HG02885 (cell line): ENCODE measurements around the gene RLN3.
"Not testable (repeated sequence)": the region's sequence is repeated elsewhere in the genome, so short reads cannot be mapped to it uniquely, and the experiment has no call there.

ENCODE experiments used
- ATAC-seq: cut with Tn5 transposase; IDR thresholded peaks from one replicate; pipeline ENCODE4 v1.9.1; 2021; ENCODE audit warnings: mild to moderate bottlenecking; ENCODE audit not compliant: unreplicated experiment, poor library complexity

The RLN3 gene

DNA sequence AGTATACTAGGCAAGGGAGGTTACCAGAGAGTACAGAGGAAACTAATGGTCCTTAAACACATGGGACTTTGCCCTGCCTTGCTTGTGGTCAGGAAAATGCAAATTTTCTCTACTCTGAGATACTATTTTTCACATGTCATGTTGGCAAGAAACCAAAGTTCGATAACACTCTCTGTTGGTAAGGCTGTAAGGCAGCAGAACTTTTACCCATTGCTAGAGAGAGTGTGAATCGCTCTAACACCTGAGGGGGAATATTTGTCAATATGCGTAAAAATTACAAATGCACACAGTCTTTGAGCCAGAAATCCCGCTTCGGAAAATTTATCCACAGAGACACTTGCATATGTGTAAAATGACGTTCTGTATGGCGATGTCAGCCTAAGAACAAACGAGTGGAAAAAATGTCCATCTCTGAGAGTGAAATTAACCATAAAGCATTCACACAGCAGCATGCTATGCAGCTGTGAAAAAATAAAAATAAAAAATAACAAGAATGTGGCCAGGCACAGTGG, 12.4 kb upstream of the RLN3 start:
- ATAC-seq, result peak; percentile 62

- no peak for ATAC-seq
Measured at GRCh38 chr19:14019100-14019499, 8.8 kb upstream of the RLN3 start.

DNA sequence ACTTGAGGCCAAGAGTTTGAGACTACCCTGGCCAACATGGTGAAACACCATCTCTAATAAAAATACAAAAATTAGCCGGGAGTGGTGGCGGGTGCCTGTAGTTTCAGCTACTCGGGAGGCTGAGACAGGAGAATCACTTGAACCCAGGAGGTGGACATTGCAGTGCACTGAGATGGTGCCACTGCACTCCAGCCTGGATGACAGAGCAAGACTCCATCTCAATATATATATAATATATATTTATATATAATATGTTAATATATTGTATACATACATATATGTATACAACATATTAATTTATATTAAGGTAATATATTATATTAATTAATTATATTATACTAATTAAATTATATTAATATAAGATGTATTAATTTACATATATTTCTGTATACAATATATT, 8.2 kb upstream of the RLN3 start:
- not testable (repeated sequence) for ATAC-seq

DNA sequence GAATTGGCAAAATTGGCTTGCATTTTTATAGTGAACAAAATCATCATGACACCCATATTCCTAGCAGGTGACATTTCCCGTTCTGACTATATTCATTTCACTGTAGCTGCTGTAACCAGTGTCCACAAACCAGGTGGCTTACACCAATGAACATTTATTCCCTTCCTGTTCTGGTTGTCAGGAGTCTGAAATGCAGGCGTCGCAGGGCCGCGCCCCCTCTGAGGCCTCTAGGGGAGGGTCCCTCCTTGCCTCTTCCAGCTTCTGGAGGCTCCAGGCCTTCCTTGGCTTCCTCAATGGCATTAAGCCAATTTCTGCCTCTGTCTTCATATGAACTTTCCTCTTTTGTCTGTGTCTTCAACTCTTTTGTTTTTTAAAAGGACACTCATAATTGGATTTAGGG, 6.5 kb upstream of the RLN3 start:
- ATAC-seq, result no peak

DNA sequence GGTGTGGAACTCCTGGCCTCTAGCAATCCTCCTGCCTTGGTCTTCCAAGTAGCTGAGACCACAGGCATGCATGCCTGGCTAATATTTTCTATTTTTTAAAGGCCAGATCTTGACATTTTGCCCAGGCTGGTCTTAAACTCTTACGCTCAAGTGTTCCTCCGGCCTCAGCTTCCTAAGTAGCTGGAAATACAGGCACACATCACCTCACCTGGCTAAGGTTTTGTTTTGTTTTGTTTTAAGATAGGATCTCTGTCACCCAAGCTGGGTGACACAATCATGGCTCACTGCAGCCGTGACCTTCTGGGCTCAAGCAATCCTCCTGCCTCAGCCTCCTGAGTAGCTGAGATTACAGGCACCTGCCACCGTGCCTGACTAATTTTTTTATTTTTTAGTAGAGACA, 5.5 kb upstream of the RLN3 start:
- no peak for ATAC-seq

GRCh38 chr19:14023404-14024235, 4.3 kb upstream of the RLN3 start:
- ATAC-seq, result no peak

DNA sequence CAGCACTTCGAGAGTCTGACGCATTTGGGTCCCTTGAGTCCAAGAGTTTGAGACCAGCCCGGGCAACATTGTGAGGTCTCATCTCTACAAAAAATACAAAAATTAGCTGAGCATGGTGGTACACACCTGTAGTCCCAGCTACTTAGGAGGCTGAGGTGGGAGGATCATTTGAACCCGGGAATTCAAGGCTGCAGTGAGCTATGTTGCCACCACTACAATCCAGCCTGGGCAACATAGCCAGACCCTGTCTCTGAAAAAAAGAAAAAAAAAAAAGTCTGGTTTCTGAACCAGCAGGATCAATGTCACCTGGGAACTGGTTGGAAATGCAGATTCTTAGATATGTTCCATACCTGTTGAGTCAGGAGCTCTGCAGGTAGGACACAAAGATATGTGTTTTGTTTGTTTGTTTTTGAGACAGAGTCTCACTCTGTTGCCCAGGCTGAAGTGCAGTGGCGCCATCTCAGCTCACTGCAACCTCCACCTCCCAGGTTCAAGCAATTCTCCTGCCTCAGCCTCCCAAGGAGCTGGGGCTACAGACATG, 1.2 kb upstream of the RLN3 start:
- ATAC-seq, result not testable (repeated sequence)

- no peak for ATAC-seq
Measured at GRCh38 chr19:14028901-14029300, 953 bp downstream of the RLN3 start.

GRCh38 chr19:14030997-14031718, 3.2 kb downstream of the RLN3 start:
- no peak for ATAC-seq

DNA sequence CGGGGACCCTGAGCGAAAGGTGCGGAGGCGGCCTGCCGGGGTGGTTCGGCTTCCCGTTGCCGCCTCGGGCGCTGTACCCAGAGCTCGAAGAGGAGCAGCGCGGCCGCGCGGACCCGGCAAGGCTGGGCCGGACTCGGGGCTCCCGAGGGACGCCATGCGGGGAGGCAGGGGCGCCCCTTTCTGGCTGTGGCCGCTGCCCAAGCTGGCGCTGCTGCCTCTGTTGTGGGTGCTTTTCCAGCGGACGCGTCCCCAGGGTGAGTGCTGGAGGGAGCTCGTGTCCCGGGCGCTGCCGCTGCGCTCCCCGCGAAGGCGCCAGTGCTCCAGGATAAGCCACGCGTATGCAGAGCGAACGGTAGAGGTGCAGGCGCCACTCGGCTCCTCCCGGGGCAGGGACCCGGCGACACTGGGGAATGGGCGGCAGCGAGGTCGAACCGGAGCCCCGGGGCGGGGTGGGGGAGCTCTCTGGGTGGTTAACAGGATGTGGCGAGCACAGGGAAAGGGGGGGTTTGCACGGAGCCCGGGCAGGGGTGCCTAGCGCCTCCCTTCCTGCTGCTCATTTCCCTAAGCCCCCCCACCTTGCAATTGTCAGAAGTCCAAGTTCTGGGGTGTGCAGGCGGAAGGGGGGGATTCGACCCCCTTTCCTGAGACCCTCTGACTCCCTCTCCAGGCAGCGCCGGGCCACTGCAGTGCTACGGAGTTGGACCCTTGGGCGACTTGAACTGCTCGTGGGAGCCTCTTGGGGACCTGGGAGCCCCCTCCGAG, 4.0 kb downstream of the RLN3 start, which contains the start of gene IL27RA:
Gene IL27RA (plus strand): TSS at position 44 of the 762 bp plus-strand sequence. CDS start 111 bp downstream, at position 155.
- ATAC-seq, result peak; percentile 58

DNA sequence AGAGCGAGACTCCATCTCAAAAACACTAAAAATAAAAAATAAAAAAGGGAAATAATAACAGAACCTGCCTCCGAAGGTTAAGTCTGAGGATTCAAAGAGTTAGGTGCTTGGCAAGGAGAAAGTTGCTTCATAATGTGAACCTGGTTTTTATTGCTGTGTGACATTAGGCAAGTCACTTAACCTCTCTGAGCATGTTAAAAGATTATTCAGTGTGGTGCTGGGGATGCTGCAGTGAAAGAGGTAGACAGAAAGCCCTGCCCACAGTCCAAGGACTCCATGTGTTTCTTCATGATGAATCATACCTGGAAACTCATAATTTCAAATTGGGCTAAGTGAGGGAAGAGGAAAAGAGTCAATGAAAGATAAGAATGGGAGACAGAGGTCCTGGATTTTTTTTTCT, 6.0 kb downstream of the RLN3 start:
- no peak for ATAC-seq

GRCh38 chr19:14035159-14035558, 7.2 kb downstream of the RLN3 start:
- not testable (repeated sequence) for ATAC-seq

- no peak for ATAC-seq
Measured at GRCh38 chr19:14035706-14036105, 7.8 kb downstream of the RLN3 start.

DNA sequence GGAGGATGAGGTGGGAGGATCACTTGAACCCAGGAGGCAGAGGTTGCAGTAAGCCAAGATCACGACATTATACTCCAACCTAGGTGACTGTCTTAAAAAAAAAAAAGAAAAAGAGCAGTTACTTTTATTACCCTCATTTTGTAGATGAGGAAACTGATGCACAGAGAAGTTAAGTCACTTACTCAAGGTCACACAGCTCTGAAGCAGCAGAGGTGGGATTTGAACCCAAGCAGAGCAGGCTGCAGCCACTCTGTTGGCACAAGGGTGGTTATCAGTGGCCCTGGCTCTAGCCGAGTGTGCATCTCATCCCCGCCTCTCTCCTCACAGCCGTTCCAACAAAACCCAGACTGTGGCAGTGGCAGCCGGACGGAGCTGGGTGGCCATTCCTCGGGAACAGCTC, 11.2 kb downstream of the RLN3 start:
- ATAC-seq, result no peak

- ATAC-seq, result not testable (repeated sequence)
Measured at GRCh38 chr19:14042659-14043608, 15.0 kb downstream of the RLN3 start.

GRCh38 chr19:14047866-14048265, 19.9 kb downstream of the RLN3 start:
- ATAC-seq, result not testable (repeated sequence)

GRCh38 chr19:14048443-14049153, 20.6 kb downstream of the RLN3 start:
- no peak for ATAC-seq

DNA sequence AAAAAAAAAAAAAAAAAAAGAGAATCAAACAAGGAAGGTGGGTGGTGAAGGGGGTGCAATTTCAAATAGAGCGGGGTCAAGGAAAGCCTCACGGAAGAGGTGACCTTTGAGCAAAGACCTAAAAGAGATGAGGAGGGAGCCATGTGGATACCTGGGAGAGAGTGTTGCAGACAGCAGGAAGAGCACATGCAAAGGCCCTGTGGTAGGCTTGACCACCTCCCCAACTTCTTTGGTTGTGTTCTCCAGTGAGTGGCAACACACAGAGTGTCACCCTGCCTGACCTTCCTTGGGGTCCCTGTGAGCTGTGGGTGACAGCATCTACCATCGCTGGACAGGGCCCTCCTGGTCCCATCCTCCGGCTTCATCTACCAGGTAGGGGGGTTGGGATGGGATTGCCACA, 22.6 kb downstream of the RLN3 start:
- no peak for ATAC-seq

DNA sequence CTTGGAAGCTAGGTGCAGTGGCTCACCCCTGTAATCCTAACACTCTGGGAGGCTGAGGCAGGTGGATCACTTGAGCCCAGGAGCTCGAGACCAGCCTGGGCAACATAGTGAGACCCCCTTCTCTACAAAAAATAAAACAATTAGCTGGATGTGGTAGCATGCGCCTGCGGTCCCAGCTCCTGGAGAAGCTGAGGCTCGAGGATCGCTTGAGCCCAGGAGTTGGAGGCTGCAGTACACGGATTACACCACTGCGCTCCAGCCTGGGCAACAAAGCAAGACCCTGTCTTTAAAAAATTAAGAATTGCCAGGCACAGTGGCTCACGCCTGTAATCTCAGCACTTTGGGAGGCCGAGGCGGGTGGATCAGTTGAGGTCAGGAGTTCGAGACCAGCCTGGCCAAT, 23.0 kb downstream of the RLN3 start:
- not testable (repeated sequence) for ATAC-seq
